GM12873 (cell line): Measurements from ENCODE around the gene HMOX1.

Experiments
- TF ChIP-seq, protein P1 (sequence below): IDR thresholded peaks from 2 replicates; pipeline ENCODE4 v1.5.1; 2012; ENCODE audit warnings: low read depth, mild to moderate bottlenecking, moderate library complexity, low read length, control low read depth; ENCODE audit not compliant: insufficient read depth; ENCODE audit errors: missing control alignments

HMOX1 gene

DNA sequence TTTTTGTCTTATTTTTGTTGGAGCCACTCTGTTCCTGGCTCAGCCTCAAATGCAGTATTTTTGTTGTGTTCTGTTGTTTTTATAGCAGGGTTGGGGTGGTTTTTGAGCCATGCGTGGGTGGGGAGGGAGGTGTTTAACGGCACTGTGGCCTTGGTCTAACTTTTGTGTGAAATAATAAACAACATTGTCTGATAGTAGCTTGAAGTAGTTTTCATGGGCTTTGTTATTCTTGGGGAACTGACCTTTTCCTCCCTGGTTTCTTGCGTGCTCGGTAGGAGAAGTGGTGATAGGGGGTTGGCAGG is 13.1 kb downstream of the HMOX1 start:
- TF ChIP-seq, protein P1, sequence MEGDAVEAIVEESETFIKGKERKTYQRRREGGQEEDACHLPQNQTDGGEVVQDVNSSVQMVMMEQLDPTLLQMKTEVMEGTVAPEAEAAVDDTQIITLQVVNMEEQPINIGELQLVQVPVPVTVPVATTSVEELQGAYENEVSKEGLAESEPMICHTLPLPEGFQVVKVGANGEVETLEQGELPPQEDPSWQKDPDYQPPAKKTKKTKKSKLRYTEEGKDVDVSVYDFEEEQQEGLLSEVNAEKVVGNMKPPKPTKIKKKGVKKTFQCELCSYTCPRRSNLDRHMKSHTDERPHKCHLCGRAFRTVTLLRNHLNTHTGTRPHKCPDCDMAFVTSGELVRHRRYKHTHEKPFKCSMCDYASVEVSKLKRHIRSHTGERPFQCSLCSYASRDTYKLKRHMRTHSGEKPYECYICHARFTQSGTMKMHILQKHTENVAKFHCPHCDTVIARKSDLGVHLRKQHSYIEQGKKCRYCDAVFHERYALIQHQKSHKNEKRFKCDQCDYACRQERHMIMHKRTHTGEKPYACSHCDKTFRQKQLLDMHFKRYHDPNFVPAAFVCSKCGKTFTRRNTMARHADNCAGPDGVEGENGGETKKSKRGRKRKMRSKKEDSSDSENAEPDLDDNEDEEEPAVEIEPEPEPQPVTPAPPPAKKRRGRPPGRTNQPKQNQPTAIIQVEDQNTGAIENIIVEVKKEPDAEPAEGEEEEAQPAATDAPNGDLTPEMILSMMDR: no peak

- TF ChIP-seq, protein P1: no peak
These were observed 14.1 kb downstream of the HMOX1 start for GRCh38 chr22:35394810-35395563.

GRCh38 chr22:35397095-35397904 is 16.4 kb downstream of the HMOX1 start:
- TF ChIP-seq, protein P1: no peak

DNA sequence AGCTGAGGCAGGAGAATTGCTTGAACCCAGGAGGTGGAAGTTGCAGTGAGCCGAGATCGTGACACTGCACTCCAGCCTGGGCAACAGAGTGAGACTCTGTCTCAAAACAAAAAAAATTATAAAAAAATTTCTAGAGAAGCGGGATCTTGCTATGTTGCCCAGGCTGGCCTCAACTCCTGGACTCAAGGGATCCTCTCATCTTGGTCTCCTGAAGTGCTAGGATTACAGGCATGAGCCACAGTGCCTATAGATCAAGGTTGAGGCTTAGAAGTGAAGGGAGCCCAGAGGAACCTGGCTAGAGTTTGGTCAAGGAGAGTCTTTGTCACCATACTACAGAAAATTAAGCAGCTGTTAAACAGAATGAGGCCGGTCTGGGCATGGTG is 17.7 kb downstream of the HMOX1 start:
- TF ChIP-seq, protein P1: no peak

GRCh38 chr22:35399114-35399677 is 18.3 kb downstream of the HMOX1 start:
- TF ChIP-seq, protein P1: no peak

DNA sequence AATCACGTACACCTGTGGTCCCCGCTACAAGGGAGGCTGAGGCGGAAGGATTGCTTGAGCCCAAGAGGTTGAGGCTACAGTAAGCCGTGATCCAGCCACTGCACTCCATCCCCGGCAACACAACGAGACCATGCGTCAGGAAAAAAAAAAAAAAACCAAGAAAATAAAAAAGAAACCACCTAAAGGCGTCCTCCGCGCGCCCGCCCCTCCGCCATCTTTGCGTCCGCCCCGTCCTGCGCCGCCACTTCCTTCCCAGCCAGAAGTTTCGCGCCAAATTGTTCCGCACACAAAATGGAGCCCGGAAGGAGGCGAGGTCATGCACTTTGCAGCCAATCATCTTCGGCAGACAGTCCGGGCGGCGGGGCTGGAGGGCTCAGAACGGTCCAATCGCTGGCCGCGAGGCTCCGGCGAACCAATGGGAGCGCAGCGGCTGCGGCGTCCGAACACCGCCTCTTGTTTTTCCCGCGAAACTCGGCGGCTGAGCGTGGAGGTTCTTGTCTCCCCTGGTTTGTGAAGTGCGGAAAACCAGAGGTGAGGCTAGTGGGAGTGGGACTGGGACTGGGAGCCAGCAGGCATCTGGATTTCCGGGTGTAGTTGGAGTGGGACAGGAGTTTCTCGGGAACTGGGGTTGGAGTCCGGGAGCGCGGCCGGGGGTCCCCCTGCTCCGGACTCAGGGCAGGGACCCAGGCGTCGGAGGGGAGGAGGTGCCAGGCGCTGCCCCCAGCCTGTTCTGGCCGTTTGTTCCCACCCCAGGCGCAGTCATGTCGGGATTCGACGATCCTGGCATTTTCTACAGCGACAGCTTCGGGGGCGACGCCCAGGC is 19.0 kb downstream of the HMOX1 start, which contains the start of gene MCM5:
Gene MCM5, plus strand, starts transcription at position 463 of the 823 bp plus-strand sequence. Its CDS starts 299 bp downstream, at position 762.
- TF ChIP-seq, protein P1: no peak
